ENCODE measurements around the gene PYGB. TPM values are rescaled to one million over a fixed set of nuclear protein-coding genes. Genes with fewer than 3 reads are reported as not detected.

The PYGB gene
- total RNA-seq, 1 donor from 2014 or later, result 57.9 TPM

DNA sequence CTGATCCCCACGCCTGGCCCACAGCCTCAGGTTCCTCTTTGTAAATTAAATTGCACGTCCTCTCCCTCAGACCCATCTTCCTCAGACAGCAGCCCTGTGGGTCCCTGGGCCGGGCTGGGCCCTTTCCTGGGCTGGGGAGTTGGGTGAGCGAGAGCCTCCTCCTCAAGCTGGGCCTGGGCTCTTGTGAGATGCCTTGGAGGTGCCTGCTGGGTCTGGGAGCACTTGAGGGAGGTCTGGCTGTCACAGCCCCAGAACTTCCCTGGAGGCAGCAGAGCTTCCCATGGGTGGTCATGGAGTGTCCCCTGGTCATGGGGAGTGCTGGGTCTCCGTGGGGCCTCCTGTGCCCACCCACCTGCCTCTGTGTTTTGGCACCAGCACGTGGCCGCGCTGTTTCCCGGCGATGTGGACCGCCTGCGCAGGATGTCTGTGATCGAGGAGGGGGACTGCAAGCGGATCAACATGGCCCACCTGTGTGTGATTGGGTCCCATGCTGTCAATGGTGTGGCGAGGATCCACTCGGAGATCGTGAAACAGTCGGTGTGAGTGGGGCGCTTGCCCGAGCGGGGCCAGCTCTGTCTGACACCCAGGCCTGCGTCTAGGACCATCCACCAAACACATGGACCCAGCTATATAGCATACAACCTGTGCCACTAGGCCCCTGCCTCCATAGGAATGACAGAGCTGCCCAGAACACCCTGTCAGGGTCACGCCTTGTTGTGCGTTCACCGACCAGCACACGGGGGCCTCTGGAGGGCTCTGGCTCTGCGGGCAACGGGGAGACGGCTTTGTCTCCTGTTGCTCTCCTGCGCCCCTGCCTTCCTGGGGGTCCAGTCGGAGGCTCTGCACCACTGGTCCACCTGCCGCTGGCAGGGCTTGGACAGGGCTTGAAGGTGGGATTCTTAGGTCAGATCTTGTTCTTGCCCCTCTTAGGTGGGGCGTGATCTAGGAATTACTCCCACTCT is 33.0 kb downstream of the PYGB start:
- H3K36me3 Mint-ChIP-seq (ENCODE audit: low read depth, unreplicated experiment), result peaks cover 22% of the 10 kb centered on the region

GRCh38 chr20:25281541-25281991 is 33.7 kb downstream of the PYGB start:
- Mint-ChIP-seq H3K4me3 (ENCODE audit: unreplicated experiment) (no peak overlapping the region), H3K27ac (ENCODE audit: unreplicated experiment) (no peak overlapping the region), H3K36me3 (ENCODE audit: low read depth, unreplicated experiment) (peaks cover 24% of the 10 kb centered on the region), H3K9me3 (ENCODE audit: unreplicated experiment) (no peaks in the 10 kb centered on the region), H3K4me1 (ENCODE audit: unreplicated experiment) (no peaks in the 10 kb centered on the region), H3K27me3 (ENCODE audit: unreplicated experiment) (peaks cover 9% of the 10 kb centered on the region)
- DNase-seq (ENCODE audit: low spot score), result no peak
- TF ChIP-seq, protein P1, sequence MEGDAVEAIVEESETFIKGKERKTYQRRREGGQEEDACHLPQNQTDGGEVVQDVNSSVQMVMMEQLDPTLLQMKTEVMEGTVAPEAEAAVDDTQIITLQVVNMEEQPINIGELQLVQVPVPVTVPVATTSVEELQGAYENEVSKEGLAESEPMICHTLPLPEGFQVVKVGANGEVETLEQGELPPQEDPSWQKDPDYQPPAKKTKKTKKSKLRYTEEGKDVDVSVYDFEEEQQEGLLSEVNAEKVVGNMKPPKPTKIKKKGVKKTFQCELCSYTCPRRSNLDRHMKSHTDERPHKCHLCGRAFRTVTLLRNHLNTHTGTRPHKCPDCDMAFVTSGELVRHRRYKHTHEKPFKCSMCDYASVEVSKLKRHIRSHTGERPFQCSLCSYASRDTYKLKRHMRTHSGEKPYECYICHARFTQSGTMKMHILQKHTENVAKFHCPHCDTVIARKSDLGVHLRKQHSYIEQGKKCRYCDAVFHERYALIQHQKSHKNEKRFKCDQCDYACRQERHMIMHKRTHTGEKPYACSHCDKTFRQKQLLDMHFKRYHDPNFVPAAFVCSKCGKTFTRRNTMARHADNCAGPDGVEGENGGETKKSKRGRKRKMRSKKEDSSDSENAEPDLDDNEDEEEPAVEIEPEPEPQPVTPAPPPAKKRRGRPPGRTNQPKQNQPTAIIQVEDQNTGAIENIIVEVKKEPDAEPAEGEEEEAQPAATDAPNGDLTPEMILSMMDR (IDR thresholded peaks at IDR 0.05; ENCODE audit: unreplicated experiment), result no peak

More for the DNA sequence above, 33.0 kb downstream of the PYGB start:
- H3K9me3 Mint-ChIP-seq (ENCODE audit: unreplicated experiment), result no peaks in the 10 kb centered on the region
- TF ChIP-seq, protein P1 (IDR thresholded peaks at IDR 0.05; ENCODE audit: unreplicated experiment), result no peak
- no peak for DNase-seq (ENCODE audit: low spot score)
- H3K4me1 Mint-ChIP-seq (ENCODE audit: unreplicated experiment), result no peaks in the 10 kb centered on the region
- H3K27me3 Mint-ChIP-seq (ENCODE audit: unreplicated experiment), result peaks cover 11% of the 10 kb centered on the region
- no peak overlapping the region for H3K4me3 Mint-ChIP-seq (ENCODE audit: unreplicated experiment)
- no peak overlapping the region for H3K27ac Mint-ChIP-seq (ENCODE audit: unreplicated experiment)

DNA sequence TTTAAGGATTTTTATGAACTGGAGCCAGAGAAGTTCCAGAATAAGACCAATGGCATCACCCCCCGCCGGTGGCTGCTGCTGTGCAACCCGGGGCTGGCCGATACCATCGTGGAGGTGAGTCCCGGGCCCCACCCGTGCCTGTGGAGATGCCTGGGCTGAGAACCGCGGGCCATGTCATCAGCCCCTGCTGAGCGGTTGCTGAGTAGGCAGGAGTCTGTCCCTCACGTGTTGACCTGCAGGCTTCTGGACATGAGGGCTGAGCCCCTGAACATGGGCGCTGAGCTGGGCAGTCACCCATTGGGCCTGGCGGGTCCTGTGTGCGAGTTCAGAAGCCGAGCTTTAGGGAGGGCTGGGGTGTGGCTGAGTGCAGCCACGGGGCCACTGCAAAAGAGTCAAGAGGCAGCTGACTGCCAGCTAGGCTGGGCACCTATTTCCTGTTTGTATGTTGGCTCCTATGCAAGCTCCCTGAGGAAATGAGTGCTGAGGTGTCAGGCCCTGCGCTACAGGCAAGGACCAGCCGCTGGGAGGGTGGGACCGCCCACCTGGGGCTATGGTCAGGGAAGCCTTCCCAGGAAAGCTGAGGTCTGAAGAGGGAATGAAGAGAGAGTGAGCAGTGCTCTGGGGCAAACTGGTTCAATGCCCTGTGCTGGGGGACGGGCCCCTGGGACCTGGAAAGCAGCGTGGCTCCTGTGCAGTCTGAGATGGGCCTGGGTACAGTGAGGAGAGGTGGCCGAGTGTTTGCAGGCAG is 34.3 kb downstream of the PYGB start:
- no peak overlapping the region for H3K4me3 Mint-ChIP-seq (ENCODE audit: unreplicated experiment)
- peaks cover 29% of the 10 kb centered on the region for H3K36me3 Mint-ChIP-seq (ENCODE audit: low read depth, unreplicated experiment)
- no peak overlapping the region for H3K27ac Mint-ChIP-seq (ENCODE audit: unreplicated experiment)
- peaks cover 9% of the 10 kb centered on the region for H3K27me3 Mint-ChIP-seq (ENCODE audit: unreplicated experiment)
- TF ChIP-seq, protein P1 (IDR thresholded peaks at IDR 0.05; ENCODE audit: unreplicated experiment), result no peak
- no peak for DNase-seq (ENCODE audit: low spot score)
- no peaks in the 10 kb centered on the region for H3K9me3 Mint-ChIP-seq (ENCODE audit: unreplicated experiment)
- H3K4me1 Mint-ChIP-seq (ENCODE audit: unreplicated experiment), result no peaks in the 10 kb centered on the region

GRCh38 chr20:25282796-25283195 is 34.9 kb downstream of the PYGB start:
- no peak overlapping the region for H3K4me3 Mint-ChIP-seq (ENCODE audit: unreplicated experiment)
- H3K27ac Mint-ChIP-seq (ENCODE audit: unreplicated experiment), result no peak overlapping the region
- DNase-seq (ENCODE audit: low spot score), result no peak
- H3K9me3 Mint-ChIP-seq (ENCODE audit: unreplicated experiment), result no peaks in the 10 kb centered on the region
- H3K4me1 Mint-ChIP-seq (ENCODE audit: unreplicated experiment), result no peaks in the 10 kb centered on the region
- TF ChIP-seq, protein P1 (IDR thresholded peaks at IDR 0.05; ENCODE audit: unreplicated experiment), result no peak
- H3K27me3 Mint-ChIP-seq (ENCODE audit: unreplicated experiment), result peaks cover 9% of the 10 kb centered on the region
- H3K36me3 Mint-ChIP-seq (ENCODE audit: low read depth, unreplicated experiment), result peaks cover 29% of the 10 kb centered on the region
